ENCODE results near the gene KRTAP10-4. TPM values are rescaled to one million over a fixed set of nuclear protein-coding genes. Genes with fewer than 3 reads are reported as not detected.

KRTAP10-4 gene
- total and polyA plus RNA-seq, 2 experiments from 2014 or later = not detected

GRCh38 chr21:44585892-44586291 lies 12.4 kb downstream of the KRTAP10-4 start (continued):
- no peak for TF ChIP-seq ZNF114 (CRISPR knock-in tag; IDR thresholded peaks at IDR 0.05)
- TF ChIP-seq JUNB (IDR thresholded peaks at IDR 0.05; ENCODE audit: unreplicated experiment) = no peak
- no peak for TF ChIP-seq CREB1 (CRISPR knock-in tag; IDR thresholded peaks at IDR 0.05; ENCODE audit: low read depth)

- Histone ChIP-seq H3K4me3 (no peak overlapping the region), H3K36me3 (ENCODE audit: insufficient read depth) (no peaks in the 10 kb centered on the region), H4K20me1 (replicated peaks; ENCODE audit: insufficient read depth) (no peaks in the 10 kb centered on the region), H3K4me2 (no peak overlapping the region), H2AFZ (no peak overlapping the region), H3F3A (replicated peaks; ENCODE audit: low read depth) (0 out of 2 replicates have a peak, but pooled peaks cover 4% of the 10 kb centered on the region), H3K4me1 (ENCODE audit: insufficient read depth) (peaks cover 13% of the 10 kb centered on the region), H3K9me2 (ENCODE audit: insufficient read depth) (no peaks in the 10 kb centered on the region), H3K27me3 (ENCODE audit: insufficient read depth) (no peaks in the 10 kb centered on the region), H3K27ac (ENCODE audit: low read depth) (no peak overlapping the region), H3K79me2 (replicated peaks; ENCODE audit: insufficient read depth) (no peaks in the 10 kb centered on the region)
- no peak for ATAC-seq
- no peak overlapping the region for H3K27ac Mint-ChIP-seq
- H3K4me1 Mint-ChIP-seq = peaks cover 9% of the 10 kb centered on the region
- H3K9me3 Mint-ChIP-seq = no peaks in the 10 kb centered on the region; the same call in 2 of the 3 replicates
- no peaks in the 10 kb centered on the region; the same call in 2 of the 3 replicates for H3K36me3 Mint-ChIP-seq (ENCODE audit: low read depth)
- H3K4me3 Mint-ChIP-seq = no peak overlapping the region
- TF ChIP-seq STAT1 (IDR thresholded peaks at IDR 0.05; ENCODE audit: unreplicated experiment) = no peak
- TF ChIP-seq EZH2 (IDR thresholded peaks at IDR 0.05; ENCODE audit: low read depth, unreplicated experiment) = no peak
- no peak for TF ChIP-seq REST (IDR thresholded peaks at IDR 0.05; ENCODE audit: unreplicated experiment)
- DNase-seq (ENCODE audit: low spot score) = no peak
- H3K27me3 Mint-ChIP-seq (ENCODE audit: insufficient read depth, low read depth, poor library complexity) = peaks cover 7% of the 10 kb centered on the region
Measured at GRCh38 chr21:44589094-44589493, 15.6 kb downstream of the KRTAP10-4 start.

GRCh38 chr21:44589586-44590305 lies 16.2 kb downstream of the KRTAP10-4 start:
- no peaks in the 10 kb centered on the region for H3K27me3 ChIP-seq (ENCODE audit: insufficient read depth)
- H3K4me1 ChIP-seq (ENCODE audit: insufficient read depth) = peaks cover 13% of the 10 kb centered on the region
- Mint-ChIP-seq H3K27ac (no peak overlapping the region), H3K4me3 (no peak overlapping the region), H3K27me3 (ENCODE audit: insufficient read depth, low read depth, poor library complexity) (peaks cover 7% of the 10 kb centered on the region), H3K36me3 (ENCODE audit: low read depth) (no peaks in the 10 kb centered on the region; the same call in 2 of the 3 replicates), H3K4me1 (peaks cover 14% of the 10 kb centered on the region), H3K9me3 (no peaks in the 10 kb centered on the region; the same call in 2 of the 3 replicates)
- H3K27ac ChIP-seq (ENCODE audit: low read depth) = no peak overlapping the region
- H3K9me2 ChIP-seq (ENCODE audit: insufficient read depth) = no peaks in the 10 kb centered on the region
- H3F3A ChIP-seq (replicated peaks; ENCODE audit: low read depth) = 0 out of 2 replicates have a peak, but pooled peaks cover 4% of the 10 kb centered on the region
- no peaks in the 10 kb centered on the region for H3K36me3 ChIP-seq (ENCODE audit: insufficient read depth)
- no peaks in the 10 kb centered on the region for H4K20me1 ChIP-seq (replicated peaks; ENCODE audit: insufficient read depth)
- H3K79me2 ChIP-seq (replicated peaks; ENCODE audit: insufficient read depth) = no peaks in the 10 kb centered on the region
- H3K4me2 ChIP-seq = no peak overlapping the region
- H3K4me3 ChIP-seq = no peak overlapping the region
- DNase-seq (ENCODE audit: low spot score) = no peak
- H2AFZ ChIP-seq = no peak overlapping the region
- ATAC-seq = no peak
- TF ChIP-seq NANOG (IDR thresholded peaks at IDR 0.05; ENCODE audit: borderline replicate concordance) (no peak), STAT1 (IDR thresholded peaks at IDR 0.05; ENCODE audit: unreplicated experiment) (no peak), ZNF114 (CRISPR knock-in tag; IDR thresholded peaks at IDR 0.05) (no peak), ETS1 (IDR thresholded peaks at IDR 0.05) (no peak), EZH2 (IDR thresholded peaks at IDR 0.05; ENCODE audit: low read depth, unreplicated experiment) (no peak), CTCF (conservative IDR thresholded peaks at IDR 0.05; ENCODE audit: low read depth in 2 of 2) (no peak), REST (IDR thresholded peaks at IDR 0.05; ENCODE audit: unreplicated experiment) (no peak), POLR2AphosphoS5 (IDR thresholded peaks at IDR 0.05; ENCODE audit: low read depth) (no peak), ZNF331 (CRISPR knock-in tag; IDR thresholded peaks at IDR 0.05; ENCODE audit: low read depth) (no peak)

Data from GM23338 (cell line).